OCI-LY7 (cell line): ENCODE results near the gene CFAP99. TPM values are rescaled to one million over a fixed set of nuclear protein-coding genes. Genes with fewer than 3 reads are reported as not detected.

Source experiments
- BruUV-seq: library from RNA; stranded (reverse); fragments of 400-500 nt; replicated peaks from 2 replicates; lab custom pipeline; 2021; lab: Mats Ljungman, UMichigan
- CTCF ChIA-PET: fragments of 300-600 bp; sonication (Branson Sonifier 250); formaldehyde crosslinking; loops from one replicate; lab custom pipeline; 2022; ENCODE audit warnings: antibody characterized with exemption; ENCODE audit not compliant: unreplicated experiment; lab: Charles Lee
- POLR2A ChIA-PET: fragments of 300-600 bp; sonication (Branson Sonifier 250); formaldehyde crosslinking; loops from one replicate; lab custom pipeline; 2022; ENCODE audit warnings: antibody characterized with exemption; lab: Charles Lee
- DNase-seq: peaks from one replicate; pipeline ENCODE4 v3.0.0-alpha.2; 2015; ENCODE audit warnings: low spot score
- H2AFZ ChIP-seq: fragments of 200-600 bp; sonication (generic), shearing (Covaris generic); 2 replicates; pipeline ENCODE4 v1.6.1; 2014; ENCODE audit warnings: mild to moderate bottlenecking, antibody characterized with exemption, low read length, moderate library complexity
- H3K27ac ChIP-seq: fragments of 200-600 bp; sonication (generic); 2 replicates; pipeline ENCODE4 v1.5.1; 2014; ENCODE audit warnings: mixed run types, low read depth, mild to moderate bottlenecking, moderate library complexity, low read length, inconsistent platforms; ENCODE audit not compliant: poor library complexity, severe bottlenecking
- H3K36me3 ChIP-seq: fragments of 200-600 bp; sonication (generic); 2 replicates; pipeline ENCODE4 v1.6.1; 2014; ENCODE audit warnings: mild to moderate bottlenecking, antibody characterized with exemption, low read length, moderate library complexity, mixed read lengths; ENCODE audit not compliant: insufficient read depth
- H3K4me1 ChIP-seq: fragments of 200-600 bp; sonication (generic); 2 replicates; pipeline ENCODE4 v1.5.1; 2014; ENCODE audit warnings: mild to moderate bottlenecking, low read length; ENCODE audit not compliant: insufficient read depth, poor library complexity, severe bottlenecking
- H3K4me2 ChIP-seq: fragments of 200-600 bp; sonication (generic); 2 replicates; pipeline ENCODE4 v1.6.1; 2014; ENCODE audit warnings: mild to moderate bottlenecking, low read length
- H3K4me3 ChIP-seq: fragments of 200-600 bp; sonication (generic); 2 replicates; pipeline ENCODE4 v1.5.1; 2014; ENCODE audit warnings: mild to moderate bottlenecking, low read depth, low read length; ENCODE audit not compliant: poor library complexity, severe bottlenecking
- H3K79me2 ChIP-seq: fragments of 200-600 bp; sonication (generic); 2 replicates; pipeline ENCODE4 v1.6.1; 2016; ENCODE audit warnings: low read depth, mild to moderate bottlenecking, low read length, moderate library complexity, mixed read lengths; ENCODE audit not compliant: insufficient read depth
- H3K9me2 ChIP-seq: fragments of 200-600 bp; sonication (generic); 2 replicates; pipeline ENCODE4 v1.6.1; 2016; ENCODE audit warnings: mild to moderate bottlenecking, low read length, mixed read lengths; ENCODE audit not compliant: insufficient read depth
- H3K9me3 ChIP-seq: fragments of 200-600 bp; sonication (generic); 2 replicates; pipeline ENCODE4 v1.6.1; 2014; ENCODE audit warnings: mild to moderate bottlenecking, mixed run types, low read length, mixed read lengths
- H4K20me1 ChIP-seq: fragments of 200-600 bp; sonication (generic); 2 replicates; pipeline ENCODE4 v1.6.1; 2014; ENCODE audit warnings: mild to moderate bottlenecking, antibody characterized with exemption, low read length, moderate library complexity, mixed read lengths; ENCODE audit not compliant: insufficient read depth
- CTCF ChIP-seq: fragments of 200-600 bp; sonication (generic); conservative IDR thresholded peaks from 2 replicates; pipeline ENCODE4 v1.5.1; 2014; ENCODE audit warnings: mild to moderate bottlenecking, antibody characterized with exemption, low read length, moderate library complexity, mixed read lengths
- EZH2phosphoT487 ChIP-seq: fragments of 200-600 bp; sonication (generic); IDR thresholded peaks from 2 replicates; pipeline ENCODE4 v1.6.1; 2018; ENCODE audit warnings: low read depth, borderline replicate concordance, mild to moderate bottlenecking, mixed run types, antibody characterized with exemption, low read length, moderate library complexity, mixed read lengths
- intact Hi-C: fragments of 100-400 bp; cut with micrococcal nuclease; formaldehyde crosslinking; loops from one replicate; pipeline ENCODE4 v1.10.0; 2022; ENCODE audit not compliant: unreplicated experiment
- total RNA-seq, 2 experiments: library from RNA; depleted of rRNA in 1 of 2; stranded (reverse); fragments of >200 nt in 1 of 2; shearing (Covaris generic) in 1 of 2; gene quantifications; 2 replicates each; pipeline ENCODE4 v1.2.3, GENCODE V29; 2014 to 2022

CFAP99 gene
- total RNA-seq, 2 experiments from 2014 or later: not detected

- peaks cover 14% of the 10 kb centered on the region for H3K4me1 ChIP-seq
- BruUV-seq: no TSS peak
- no peak overlapping the region for H3K4me3 ChIP-seq
- H2AFZ ChIP-seq: no peak overlapping the region
- no peak overlapping the region for H3K4me2 ChIP-seq
- DNase-seq: no peak
- no peaks in the 10 kb centered on the region for H3K36me3 ChIP-seq
- H3K27ac ChIP-seq: no peak overlapping the region
- no peaks in the 10 kb centered on the region for H3K79me2 ChIP-seq
- TF ChIP-seq EZH2phosphoT487 (no peak), CTCF (no peak)
- no peaks in the 10 kb centered on the region for H4K20me1 ChIP-seq
- ChIA-PET CTCF (interaction anchor here (0.6 kb wide), 1 partner anchor 58 kb away, joined by 3 read pairs; no protein-coding TSS in a partner anchor), POLR2A (interaction anchor here (0.6 kb wide), 1 partner anchor 668 kb away, joined by 5 read pairs; no protein-coding TSS in a partner anchor)
- intact Hi-C loops: no loop called here
- H3K9me3 ChIP-seq: no peaks in the 10 kb centered on the region
- no peaks in the 10 kb centered on the region for H3K9me2 ChIP-seq
Observed at GRCh38 chr4:2445130-2445529, 26.4 kb downstream of the CFAP99 start.

GRCh38 chr4:2445571-2445970, 26.8 kb downstream of the CFAP99 start:
- Histone ChIP-seq H3K9me3 (no peaks in the 10 kb centered on the region), H3K36me3 (no peaks in the 10 kb centered on the region), H3K4me3 (no peak overlapping the region), H2AFZ (no peak overlapping the region), H3K4me1 (peaks cover 18% of the 10 kb centered on the region), H3K27ac (no peak overlapping the region), H3K9me2 (no peaks in the 10 kb centered on the region), H3K4me2 (no peak overlapping the region), H3K79me2 (no peaks in the 10 kb centered on the region), H4K20me1 (no peaks in the 10 kb centered on the region)
- no peak for TF ChIP-seq EZH2phosphoT487
- no peak for TF ChIP-seq CTCF
- no peak for DNase-seq
- intact Hi-C loops: no loop called here
- ChIA-PET CTCF (interaction anchor here (0.6 kb wide), 1 partner anchor 57 kb away, joined by 3 read pairs; no protein-coding TSS in a partner anchor), POLR2A (no interaction called here)
- no TSS peak for BruUV-seq

GRCh38 chr4:2446656-2447564, 28.2 kb downstream of the CFAP99 start:
- no peaks in the 10 kb centered on the region for H3K36me3 ChIP-seq
- no peak overlapping the region for H3K27ac ChIP-seq
- no peaks in the 10 kb centered on the region for H3K9me2 ChIP-seq
- H3K4me3 ChIP-seq: no peak overlapping the region
- intact Hi-C loops: no loop called here
- ChIA-PET POLR2A (no interaction called here), CTCF (no interaction called here)
- TF ChIP-seq EZH2phosphoT487: no peak
- H4K20me1 ChIP-seq: no peaks in the 10 kb centered on the region
- no peaks in the 10 kb centered on the region for H3K9me3 ChIP-seq
- DNase-seq: no peak
- peaks cover 13% of the 10 kb centered on the region for H3K4me1 ChIP-seq
- BruUV-seq: no TSS peak
- H3K4me2 ChIP-seq: no peak overlapping the region
- H2AFZ ChIP-seq: no peak overlapping the region
- no peaks in the 10 kb centered on the region for H3K79me2 ChIP-seq
